Esophagus (tissue), 2 donors: ENCODE results near the gene RNF38. TPM values are rescaled to one million over a fixed set of nuclear protein-coding genes. Genes with fewer than 3 reads are reported as not detected.

ENCODE experiments used
- H3K27ac ChIP-seq, 2 donors: one replicate each; pipeline ENCODE4 v1.5.1; 2013; ENCODE audit warnings: low read depth in 2 of 2, mild to moderate bottlenecking in 2 of 2, inconsistent platforms in 1 of 2, low read length in 1 of 2, moderate library complexity in 1 of 2
- H3K27me3 ChIP-seq, 2 donors: one replicate each; pipeline ENCODE4 v1.6.1; 2013; ENCODE audit warnings: low read length in 2 of 2, control low read depth in 1 of 2, mild to moderate bottlenecking in 1 of 2; ENCODE audit not compliant: insufficient read depth in 2 of 2, control insufficient read depth in 1 of 2
- H3K36me3 ChIP-seq, 2 donors: one replicate each; pipeline ENCODE4 v1.6.1; 2013; ENCODE audit warnings: low read length in 1 of 2; ENCODE audit not compliant: control insufficient read depth in 2 of 2, insufficient read depth in 2 of 2
- H3K4me1 ChIP-seq, 2 donors: one replicate each; pipeline ENCODE4 v1.6.1; 2013; ENCODE audit warnings: low read length in 1 of 2; ENCODE audit not compliant: control insufficient read depth in 2 of 2, insufficient read depth in 2 of 2
- H3K4me3 ChIP-seq, 2 donors: one replicate each; pipeline ENCODE4 v1.5.1; 2013; ENCODE audit warnings: low read length in 2 of 2, mild to moderate bottlenecking in 2 of 2, low read depth in 1 of 2, moderate library complexity in 1 of 2
- H3K9me3 ChIP-seq, 2 donors: one replicate each; pipeline ENCODE4 v1.6.1; 2013; ENCODE audit warnings: mild to moderate bottlenecking in 2 of 2, low read depth in 1 of 2, low read length in 1 of 2, moderate library complexity in 1 of 2; ENCODE audit not compliant: control insufficient read depth in 2 of 2, insufficient read depth in 1 of 2
- WGBS, 2 donors: extraction: QIAGEN DNeasy Blood & Tissue Kit; methylation state at CpG; one replicate each; pipeline ENCODE4 v1.1.7; 2013; 5-methylcytosine and 5-hydroxymethylcytosine counted together
- polyA plus RNA-seq, 2 donors: library from polyadenylated mRNA; stranded (reverse); fragments of 200-250 nt; gene quantifications; one replicate each; pipeline ENCODE4 v1.2.3, GENCODE V29; 2013
- donor health status: healthy with polysubstance abuse.
- donor health status: Bipolar disorder and iron deficiency.

RNF38 gene
- polyA plus RNA-seq, 2 donors: 5.0 to 7.7 TPM

GRCh38 chr9:36289836-36290435 lies 110.1 kb downstream of the RNF38 start:
- H3K27me3 ChIP-seq: no peaks in the 10 kb centered on the region

GRCh38 chr9:36288070-36288469 lies 112.0 kb downstream of the RNF38 start:
- Histone ChIP-seq H3K9me3 (no peaks in the 10 kb centered on the region), H3K27me3 (no peaks in the 10 kb centered on the region), H3K27ac (no peak overlapping the region), H3K36me3 (no peaks in the 10 kb centered on the region), H3K4me3 (no peak overlapping the region), H3K4me1 (no peaks in the 10 kb centered on the region)
- 79 to 85% methylated on average over 3 of the region's 3 CpGs for WGBS, 2 donors

More at GRCh38 chr9:36289836-36290435, 110.1 kb downstream of the RNF38 start:
- H3K36me3 ChIP-seq: no peaks in the 10 kb centered on the region
- no peak overlapping the region for H3K4me3 ChIP-seq
- no peak overlapping the region for H3K27ac ChIP-seq
- 91 to 93% methylated on average over 3 of the region's 3 CpGs for WGBS, 2 donors
- no peaks in the 10 kb centered on the region for H3K9me3 ChIP-seq
- no peaks in the 10 kb centered on the region for H3K4me1 ChIP-seq

Other genes with a start within 250 kb of the RNF38 start
- gene CCIN, start 230.9 kb downstream of the RNF38 start, polyA plus RNA-seq: not detected
- gene CLTA, start 209.3 kb downstream of the RNF38 start, polyA plus RNA-seq: 100 to 1,000 TPM in 1 of 2 donors, 10 to 100 TPM in 1; 93.2 to 202 TPM
- 10 to 100 TPM in 1 of 2 donors, 1 to 10 TPM in 1; 4.8 to 13.0 TPM for gene GNE, start 141.8 kb downstream of the RNF38 start, polyA plus RNA-seq
- 1 to 10 TPM; 3.8 to 9.0 TPM for gene MELK, start 172.6 kb upstream of the RNF38 start, polyA plus RNA-seq